Liver (tissue), 3 donors: ENCODE measurements around the gene LRIT2.

Source experiments
- CTCF ChIP-seq: fragments of 150-350 bp; IDR thresholded peaks from 2 replicates; pipeline ENCODE4 v1.5.1; 2017; ENCODE audit warnings: improper control_type of control experiment, low read depth, low read length; ENCODE audit not compliant: missing input control
- EGR1 ChIP-seq, 2 donors: IDR thresholded peaks; 2 replicates each; pipeline ENCODE4 v1.6.1; 2016 to 2018; ENCODE audit warnings: antibody characterized with exemption in 2 of 2, low read depth in 2 of 2
- NR2F2 ChIP-seq: IDR thresholded peaks from 2 replicates; pipeline ENCODE4 v1.6.1; 2016; ENCODE audit warnings: antibody characterized with exemption
- RAD21 ChIP-seq, 2 donors: IDR thresholded peaks; 2 replicates each; pipeline ENCODE4 v1.6.1; 2016; ENCODE audit warnings: antibody characterized with exemption in 2 of 2, mild to moderate bottlenecking in 2 of 2
- TAF1 ChIP-seq: conservative IDR thresholded peaks from 2 replicates; pipeline ENCODE4 v1.6.1; 2016; ENCODE audit warnings: antibody characterized with exemption, mild to moderate bottlenecking
- YY1 ChIP-seq: IDR thresholded peaks from 2 replicates; pipeline ENCODE4 v1.6.1; 2016; ENCODE audit warnings: antibody characterized with exemption, mild to moderate bottlenecking
- ZBTB33 ChIP-seq: IDR thresholded peaks from 2 replicates; pipeline ENCODE4 v1.6.1; 2016; ENCODE audit warnings: antibody characterized with exemption
- TF ChIP-seq, protein P1 (sequence below): IDR thresholded peaks from 2 replicates; pipeline ENCODE4 v1.6.1; 2016; ENCODE audit warnings: antibody characterized with exemption
- TF ChIP-seq, protein P2 (sequence below): IDR thresholded peaks from 2 replicates; pipeline ENCODE4 v1.6.1; 2016; ENCODE audit warnings: antibody characterized with exemption, mild to moderate bottlenecking
- donor health status: healthy.
- donor health status: healthy.

DNA sequence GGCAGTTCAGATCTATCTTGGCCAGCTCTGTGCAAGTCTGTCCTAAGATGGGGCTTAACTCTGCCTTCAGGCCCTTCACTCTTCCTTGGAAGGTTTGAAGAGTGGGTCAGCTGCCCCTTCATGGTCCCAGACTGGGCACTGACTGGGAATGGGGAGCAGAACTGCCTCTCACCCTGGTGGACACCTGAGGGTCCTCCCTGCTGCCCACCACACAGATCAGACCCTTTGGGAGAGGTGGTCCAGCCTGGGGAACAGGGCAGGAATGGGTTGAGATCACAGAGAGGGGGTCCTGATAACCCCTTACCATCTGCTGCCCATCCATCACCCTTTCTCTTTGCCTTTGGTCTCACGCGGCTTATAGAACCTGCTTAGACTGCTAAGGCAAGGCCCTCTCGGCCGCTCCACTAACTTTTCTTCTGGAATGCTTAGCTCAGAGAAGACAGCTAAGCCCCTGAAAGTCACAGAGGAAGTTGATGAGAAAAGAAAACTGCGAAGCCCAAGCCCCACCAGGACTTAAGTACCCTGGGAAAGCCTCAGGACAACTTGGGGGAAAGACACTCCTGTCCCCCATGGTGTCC, 31.4 kb downstream of the LRIT2 start:
- no peak for TF ChIP-seq RAD21 (IDR thresholded peaks at IDR 0.05)
- TF ChIP-seq CTCF, result no peak
- TF ChIP-seq YY1, result no peak
- no peak for TF ChIP-seq EGR1 (IDR thresholded peaks at IDR 0.05; ENCODE audit: low read depth in 2 of 2)
- no peak for TF ChIP-seq TAF1
- TF ChIP-seq ZBTB33, result no peak
- TF ChIP-seq, protein P1, sequence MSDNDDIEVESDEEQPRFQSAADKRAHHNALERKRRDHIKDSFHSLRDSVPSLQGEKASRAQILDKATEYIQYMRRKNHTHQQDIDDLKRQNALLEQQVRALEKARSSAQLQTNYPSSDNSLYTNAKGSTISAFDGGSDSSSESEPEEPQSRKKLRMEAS, result no peak
- no peak for TF ChIP-seq NR2F2
- TF ChIP-seq, protein P2, sequence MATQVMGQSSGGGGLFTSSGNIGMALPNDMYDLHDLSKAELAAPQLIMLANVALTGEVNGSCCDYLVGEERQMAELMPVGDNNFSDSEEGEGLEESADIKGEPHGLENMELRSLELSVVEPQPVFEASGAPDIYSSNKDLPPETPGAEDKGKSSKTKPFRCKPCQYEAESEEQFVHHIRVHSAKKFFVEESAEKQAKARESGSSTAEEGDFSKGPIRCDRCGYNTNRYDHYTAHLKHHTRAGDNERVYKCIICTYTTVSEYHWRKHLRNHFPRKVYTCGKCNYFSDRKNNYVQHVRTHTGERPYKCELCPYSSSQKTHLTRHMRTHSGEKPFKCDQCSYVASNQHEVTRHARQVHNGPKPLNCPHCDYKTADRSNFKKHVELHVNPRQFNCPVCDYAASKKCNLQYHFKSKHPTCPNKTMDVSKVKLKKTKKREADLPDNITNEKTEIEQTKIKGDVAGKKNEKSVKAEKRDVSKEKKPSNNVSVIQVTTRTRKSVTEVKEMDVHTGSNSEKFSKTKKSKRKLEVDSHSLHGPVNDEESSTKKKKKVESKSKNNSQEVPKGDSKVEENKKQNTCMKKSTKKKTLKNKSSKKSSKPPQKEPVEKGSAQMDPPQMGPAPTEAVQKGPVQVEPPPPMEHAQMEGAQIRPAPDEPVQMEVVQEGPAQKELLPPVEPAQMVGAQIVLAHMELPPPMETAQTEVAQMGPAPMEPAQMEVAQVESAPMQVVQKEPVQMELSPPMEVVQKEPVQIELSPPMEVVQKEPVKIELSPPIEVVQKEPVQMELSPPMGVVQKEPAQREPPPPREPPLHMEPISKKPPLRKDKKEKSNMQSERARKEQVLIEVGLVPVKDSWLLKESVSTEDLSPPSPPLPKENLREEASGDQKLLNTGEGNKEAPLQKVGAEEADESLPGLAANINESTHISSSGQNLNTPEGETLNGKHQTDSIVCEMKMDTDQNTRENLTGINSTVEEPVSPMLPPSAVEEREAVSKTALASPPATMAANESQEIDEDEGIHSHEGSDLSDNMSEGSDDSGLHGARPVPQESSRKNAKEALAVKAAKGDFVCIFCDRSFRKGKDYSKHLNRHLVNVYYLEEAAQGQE, result no peak
